SK-N-SH treated with all-trans-retinoic acid at 6 μM for 48 hours (cell line): ENCODE results near the gene SEC61B.

ENCODE experiments used
- ARNTL ChIP-seq: fragments of 450-650 bp; formaldehyde crosslinking; IDR thresholded peaks from 2 replicates; pipeline ENCODE4 v1.5.0; 2020; ENCODE audit warnings: low read depth, mild to moderate bottlenecking, moderate library complexity, borderline replicate concordance
- ESRRG ChIP-seq: fragments of 250-450 bp; sonication (Bioruptor Pico); IDR thresholded peaks from 2 replicates; pipeline ENCODE4 v1.6.1; 2021; ENCODE audit warnings: mild to moderate bottlenecking
- PPARA ChIP-seq: fragments of 250-450 bp; sonication (Bioruptor Pico); IDR thresholded peaks from 2 replicates; pipeline ENCODE4 v1.5.0; 2020; ENCODE audit warnings: mild to moderate bottlenecking, borderline replicate concordance
- ZC3H10 ChIP-seq: fragments of 250-450 bp; sonication (Bioruptor Pico); IDR thresholded peaks from 2 replicates; pipeline ENCODE4 v1.5.1; 2021; ENCODE audit warnings: mild to moderate bottlenecking, moderate library complexity
- ZFP3 ChIP-seq: fragments of 250-450 bp; sonication (Bioruptor Pico); IDR thresholded peaks from 2 replicates; pipeline ENCODE4 v1.5.0; 2020; ENCODE audit warnings: mild to moderate bottlenecking, moderate library complexity
- TF ChIP-seq, protein P1 (sequence below): fragments of 250-450 bp; sonication (Bioruptor Pico); IDR thresholded peaks from 2 replicates; pipeline ENCODE4 v1.8.0; 2020; ENCODE audit warnings: mild to moderate bottlenecking, moderate library complexity, borderline replicate concordance

DNA sequence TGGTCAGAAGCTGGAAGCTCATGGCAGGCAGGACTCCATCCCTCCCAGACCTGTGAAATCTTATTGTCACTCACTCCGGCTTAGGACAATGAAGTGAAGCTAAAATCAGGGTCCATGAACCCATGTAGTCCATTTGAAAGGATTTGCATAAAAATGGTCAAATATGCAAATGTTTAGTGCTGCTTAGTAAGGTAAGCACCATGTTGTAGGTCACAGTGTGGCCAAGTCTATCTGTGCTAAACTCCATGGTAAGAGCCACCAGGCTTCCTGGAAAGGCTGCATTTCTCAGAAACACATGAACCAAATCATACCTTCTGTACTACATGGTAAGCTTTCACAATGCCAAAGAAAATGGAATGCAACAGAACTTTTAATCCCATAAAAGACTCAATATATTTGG is 6.0 kb upstream of the SEC61B start:
- TF ChIP-seq ZFP3 (no peak), PPARA (CRISPR knock-in tag) (no peak), ESRRG (CRISPR knock-in tag) (no peak), ZC3H10 (CRISPR knock-in tag) (no peak), ARNTL (CRISPR knock-in tag) (no peak)
- TF ChIP-seq, protein P1, sequence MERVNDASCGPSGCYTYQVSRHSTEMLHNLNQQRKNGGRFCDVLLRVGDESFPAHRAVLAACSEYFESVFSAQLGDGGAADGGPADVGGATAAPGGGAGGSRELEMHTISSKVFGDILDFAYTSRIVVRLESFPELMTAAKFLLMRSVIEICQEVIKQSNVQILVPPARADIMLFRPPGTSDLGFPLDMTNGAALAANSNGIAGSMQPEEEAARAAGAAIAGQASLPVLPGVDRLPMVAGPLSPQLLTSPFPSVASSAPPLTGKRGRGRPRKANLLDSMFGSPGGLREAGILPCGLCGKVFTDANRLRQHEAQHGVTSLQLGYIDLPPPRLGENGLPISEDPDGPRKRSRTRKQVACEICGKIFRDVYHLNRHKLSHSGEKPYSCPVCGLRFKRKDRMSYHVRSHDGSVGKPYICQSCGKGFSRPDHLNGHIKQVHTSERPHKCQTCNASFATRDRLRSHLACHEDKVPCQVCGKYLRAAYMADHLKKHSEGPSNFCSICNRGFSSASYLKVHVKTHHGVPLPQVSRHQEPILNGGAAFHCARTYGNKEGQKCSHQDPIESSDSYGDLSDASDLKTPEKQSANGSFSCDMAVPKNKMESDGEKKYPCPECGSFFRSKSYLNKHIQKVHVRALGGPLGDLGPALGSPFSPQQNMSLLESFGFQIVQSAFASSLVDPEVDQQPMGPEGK (CRISPR knock-in tag), result no peak
